Colonic mucosa (tissue), 4 donors: ENCODE measurements around the gene SLC8A1. TPM values are rescaled to one million over a fixed set of nuclear protein-coding genes. Genes with fewer than 3 reads are reported as not detected.

ENCODE experiments used
- DNase-seq: peaks from one replicate; pipeline ENCODE4 v3.0.0-alpha.2; 2020
- H3K27ac ChIP-seq: fragments of 200-600 bp; one replicate; pipeline ENCODE4 v1.8.0; 2021
- H3K27me3 ChIP-seq: fragments of 200-600 bp; one replicate; pipeline ENCODE4 v1.8.0; 2021
- H3K36me3 ChIP-seq: fragments of 200-600 bp; one replicate; pipeline ENCODE4 v1.8.0; 2021
- H3K4me1 ChIP-seq: fragments of 200-600 bp; one replicate; pipeline ENCODE4 v1.8.0; 2021; ENCODE audit warnings: mild to moderate bottlenecking
- H3K4me3 ChIP-seq: fragments of 200-600 bp; one replicate; pipeline ENCODE4 v1.8.0; 2021
- H3K9ac ChIP-seq, 2 donors: one replicate each; pipeline ENCODE4 v1.7.0; 2013; ENCODE audit warnings: control low read depth in 2 of 2, low read depth in 2 of 2, low read length in 2 of 2
- H3K9me3 ChIP-seq: fragments of 200-600 bp; one replicate; pipeline ENCODE4 v1.8.0; 2021
- intact Hi-C: fragments of 100-400 bp; cut with DNase I; formaldehyde crosslinking; loops from one replicate; pipeline ENCODE4 v1.14.1; 2022
- total RNA-seq, 2 donors: library from RNA; stranded (reverse); fragmentation: NEBNext Ultra II Directional in 1 of 2; extraction: Animal tissue kit (Norgen Biotek cat#: 25700) in 1 of 2; gene quantifications; one replicate each; pipeline ENCODE4 v1.2.1, GENCODE V29; 2021
- TF ChIP-seq, protein P1 (sequence below): fragments of 200-600 bp; IDR thresholded peaks from one replicate; pipeline ENCODE4 v1.8.0; 2022; ENCODE audit warnings: antibody characterized with exemption, mild to moderate bottlenecking
- donor health status: healthy.
- donor health status: DM: no; HTN: no; CAD: no.
- donor health status: DM: no; HTN: no; CAD: no.

SLC8A1 gene
- total RNA-seq, 2 donors from 2014 or later: 4.1 to 25.5 TPM

DNA sequence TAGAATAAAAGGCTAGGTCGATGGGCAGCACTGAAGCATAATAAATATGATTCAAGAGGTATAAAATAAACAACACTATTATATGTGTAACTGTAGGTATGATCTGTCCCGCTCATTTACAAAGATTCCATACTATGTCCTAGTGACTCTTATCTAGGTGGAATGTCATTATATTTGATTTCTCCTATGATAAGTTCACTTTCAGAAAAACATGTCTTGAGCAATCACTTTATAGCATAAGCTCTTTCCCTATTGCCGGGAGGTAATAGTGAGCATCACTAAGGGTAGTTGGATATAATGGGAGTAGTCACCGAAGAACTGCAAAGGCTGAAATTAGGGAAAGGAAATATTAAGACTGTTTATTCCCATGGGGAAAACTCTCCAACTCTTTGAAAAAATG is 342.5 kb downstream of the SLC8A1 start:
- TF ChIP-seq, protein P1, sequence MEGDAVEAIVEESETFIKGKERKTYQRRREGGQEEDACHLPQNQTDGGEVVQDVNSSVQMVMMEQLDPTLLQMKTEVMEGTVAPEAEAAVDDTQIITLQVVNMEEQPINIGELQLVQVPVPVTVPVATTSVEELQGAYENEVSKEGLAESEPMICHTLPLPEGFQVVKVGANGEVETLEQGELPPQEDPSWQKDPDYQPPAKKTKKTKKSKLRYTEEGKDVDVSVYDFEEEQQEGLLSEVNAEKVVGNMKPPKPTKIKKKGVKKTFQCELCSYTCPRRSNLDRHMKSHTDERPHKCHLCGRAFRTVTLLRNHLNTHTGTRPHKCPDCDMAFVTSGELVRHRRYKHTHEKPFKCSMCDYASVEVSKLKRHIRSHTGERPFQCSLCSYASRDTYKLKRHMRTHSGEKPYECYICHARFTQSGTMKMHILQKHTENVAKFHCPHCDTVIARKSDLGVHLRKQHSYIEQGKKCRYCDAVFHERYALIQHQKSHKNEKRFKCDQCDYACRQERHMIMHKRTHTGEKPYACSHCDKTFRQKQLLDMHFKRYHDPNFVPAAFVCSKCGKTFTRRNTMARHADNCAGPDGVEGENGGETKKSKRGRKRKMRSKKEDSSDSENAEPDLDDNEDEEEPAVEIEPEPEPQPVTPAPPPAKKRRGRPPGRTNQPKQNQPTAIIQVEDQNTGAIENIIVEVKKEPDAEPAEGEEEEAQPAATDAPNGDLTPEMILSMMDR: no peak
- Histone ChIP-seq H3K4me3 (no peak overlapping the region), H3K9me3 (no peaks in the 10 kb centered on the region), H3K27ac (no peak overlapping the region), H3K36me3 (no peaks in the 10 kb centered on the region), H3K4me1 (no peaks in the 10 kb centered on the region), H3K9ac (no peak overlapping the region), H3K27me3 (no peaks in the 10 kb centered on the region)
- intact Hi-C loops: no loop called here
- no peak for DNase-seq

DNA sequence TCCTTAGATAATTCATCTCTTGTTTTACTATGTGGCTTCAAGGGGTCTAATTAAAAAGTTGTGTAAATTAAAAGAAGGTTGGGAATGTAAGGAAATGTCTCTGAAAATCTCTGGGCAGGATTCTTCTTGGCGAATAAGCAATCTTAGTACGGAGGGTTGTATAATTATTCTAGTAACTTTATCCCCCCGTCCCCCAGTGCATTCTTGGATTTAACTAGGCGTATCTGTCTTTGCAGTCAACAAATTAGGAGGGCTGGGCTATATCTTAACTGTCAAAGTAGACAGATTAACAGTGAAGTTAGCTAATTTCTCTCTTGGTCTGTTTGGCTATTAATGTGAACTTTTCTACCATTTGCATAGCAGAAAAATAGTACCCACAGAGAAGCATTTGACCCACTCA is 343.0 kb downstream of the SLC8A1 start:
- H3K9ac ChIP-seq: no peak overlapping the region
- no peaks in the 10 kb centered on the region for H3K36me3 ChIP-seq
- H3K27ac ChIP-seq: no peak overlapping the region
- intact Hi-C loops: no loop called here
- no peaks in the 10 kb centered on the region for H3K9me3 ChIP-seq
- no peak overlapping the region for H3K4me3 ChIP-seq
- H3K27me3 ChIP-seq: no peaks in the 10 kb centered on the region
- no peaks in the 10 kb centered on the region for H3K4me1 ChIP-seq
- no peak for DNase-seq
- TF ChIP-seq, protein P1: no peak

DNA sequence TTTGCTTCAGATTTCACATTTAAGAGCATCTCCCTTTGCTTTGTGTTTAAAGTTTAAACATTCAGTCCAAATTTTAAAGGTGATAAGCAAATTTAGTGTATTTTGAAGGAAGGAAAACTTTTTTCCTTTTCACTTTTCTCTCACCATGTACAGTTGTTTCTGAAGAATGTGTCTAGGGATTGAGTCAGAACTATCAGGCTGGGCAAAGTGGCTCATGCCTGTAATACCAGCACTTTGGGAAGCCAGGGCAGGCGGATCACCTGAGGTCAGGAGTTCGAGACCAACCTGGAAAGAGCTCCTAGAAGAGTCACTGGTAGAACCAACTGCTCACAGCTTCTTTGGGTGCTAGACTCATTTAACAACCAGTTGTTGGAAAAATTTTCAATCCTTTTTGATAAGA is 345.8 kb downstream of the SLC8A1 start:
- no peak for DNase-seq
- Histone ChIP-seq H3K4me3 (no peak overlapping the region), H3K9ac (no peak overlapping the region), H3K9me3 (no peaks in the 10 kb centered on the region), H3K4me1 (no peaks in the 10 kb centered on the region), H3K27me3 (no peaks in the 10 kb centered on the region), H3K27ac (no peak overlapping the region), H3K36me3 (no peaks in the 10 kb centered on the region)
- TF ChIP-seq, protein P1: no peak
- intact Hi-C loops: no loop called here

DNA sequence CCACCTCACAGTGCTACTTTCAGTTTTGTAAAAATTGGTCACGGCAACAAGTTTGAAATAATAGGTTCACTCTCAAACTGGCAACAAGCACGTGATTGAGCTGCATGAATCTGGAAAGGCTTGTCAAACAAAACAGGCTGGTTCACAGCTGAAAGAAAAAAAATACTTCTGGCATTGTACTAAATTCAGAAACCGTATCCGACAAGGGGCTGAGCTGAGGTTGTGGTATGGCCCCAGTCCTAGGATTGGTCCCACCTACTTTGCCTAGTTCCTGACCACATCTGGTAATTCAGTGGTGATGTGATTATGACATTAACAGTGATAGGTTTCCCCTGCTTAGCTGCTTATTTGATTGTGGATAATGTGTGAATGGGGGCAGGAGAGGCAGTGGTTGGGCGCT is 346.3 kb downstream of the SLC8A1 start:
- Histone ChIP-seq H3K27ac (no peak overlapping the region), H3K27me3 (no peaks in the 10 kb centered on the region), H3K9me3 (no peaks in the 10 kb centered on the region), H3K4me3 (no peak overlapping the region), H3K4me1 (no peaks in the 10 kb centered on the region), H3K9ac (no peak overlapping the region), H3K36me3 (no peaks in the 10 kb centered on the region)
- DNase-seq: no peak
- TF ChIP-seq, protein P1: no peak
- intact Hi-C loops: no loop called here

DNA sequence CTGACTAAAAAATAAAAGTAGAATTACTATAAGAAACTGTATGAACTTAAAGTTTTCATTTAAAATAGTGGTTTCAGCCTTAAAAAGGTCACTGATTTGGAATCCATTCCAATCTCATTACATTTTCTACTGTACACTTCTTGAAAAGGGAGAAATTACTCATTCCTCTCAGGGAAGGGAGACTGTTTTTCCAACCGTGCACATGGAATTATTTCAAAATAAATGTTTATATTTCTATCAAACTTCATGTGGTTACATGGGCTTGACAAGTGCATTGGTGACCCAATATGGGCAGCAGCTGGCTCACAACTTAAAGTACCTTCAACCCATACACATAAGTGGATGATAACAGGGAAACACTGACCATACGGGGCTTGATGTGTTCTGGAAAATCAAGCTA is 348.3 kb downstream of the SLC8A1 start:
- no peak overlapping the region for H3K27ac ChIP-seq
- TF ChIP-seq, protein P1: no peak
- no peaks in the 10 kb centered on the region for H3K27me3 ChIP-seq
- H3K36me3 ChIP-seq: no peaks in the 10 kb centered on the region
- H3K4me1 ChIP-seq: no peaks in the 10 kb centered on the region
- H3K9me3 ChIP-seq: no peaks in the 10 kb centered on the region
- intact Hi-C loops: no loop called here
- no peak for DNase-seq
- H3K4me3 ChIP-seq: no peak overlapping the region
- no peak overlapping the region for H3K9ac ChIP-seq

DNA sequence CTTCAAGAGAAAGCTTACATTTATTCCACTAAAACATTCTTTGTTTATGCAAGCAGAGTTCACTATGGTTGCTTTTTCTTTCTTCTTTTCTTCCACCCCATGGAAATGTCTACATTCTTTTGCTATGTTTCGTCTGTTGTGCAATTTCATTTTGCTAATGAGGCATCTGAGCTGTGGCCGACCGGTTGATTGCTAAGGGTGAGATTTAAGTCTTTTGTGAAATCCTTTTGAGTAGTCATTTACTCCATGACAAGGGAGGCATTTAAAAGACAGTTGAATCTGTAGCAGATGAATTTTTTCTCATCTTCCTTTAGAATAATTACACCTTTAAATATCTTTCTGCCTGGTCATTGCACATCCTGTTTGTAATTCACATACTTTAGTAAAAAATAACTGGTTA is 348.7 kb downstream of the SLC8A1 start:
- Histone ChIP-seq H3K36me3 (no peaks in the 10 kb centered on the region), H3K4me3 (no peak overlapping the region), H3K27ac (no peak overlapping the region), H3K9me3 (no peaks in the 10 kb centered on the region), H3K27me3 (no peaks in the 10 kb centered on the region), H3K9ac (no peak overlapping the region), H3K4me1 (no peaks in the 10 kb centered on the region)
- intact Hi-C loops: no loop called here
- TF ChIP-seq, protein P1: no peak
- DNase-seq: no peak
